ENCODE measurements around the gene ANKRD10.

DNA sequence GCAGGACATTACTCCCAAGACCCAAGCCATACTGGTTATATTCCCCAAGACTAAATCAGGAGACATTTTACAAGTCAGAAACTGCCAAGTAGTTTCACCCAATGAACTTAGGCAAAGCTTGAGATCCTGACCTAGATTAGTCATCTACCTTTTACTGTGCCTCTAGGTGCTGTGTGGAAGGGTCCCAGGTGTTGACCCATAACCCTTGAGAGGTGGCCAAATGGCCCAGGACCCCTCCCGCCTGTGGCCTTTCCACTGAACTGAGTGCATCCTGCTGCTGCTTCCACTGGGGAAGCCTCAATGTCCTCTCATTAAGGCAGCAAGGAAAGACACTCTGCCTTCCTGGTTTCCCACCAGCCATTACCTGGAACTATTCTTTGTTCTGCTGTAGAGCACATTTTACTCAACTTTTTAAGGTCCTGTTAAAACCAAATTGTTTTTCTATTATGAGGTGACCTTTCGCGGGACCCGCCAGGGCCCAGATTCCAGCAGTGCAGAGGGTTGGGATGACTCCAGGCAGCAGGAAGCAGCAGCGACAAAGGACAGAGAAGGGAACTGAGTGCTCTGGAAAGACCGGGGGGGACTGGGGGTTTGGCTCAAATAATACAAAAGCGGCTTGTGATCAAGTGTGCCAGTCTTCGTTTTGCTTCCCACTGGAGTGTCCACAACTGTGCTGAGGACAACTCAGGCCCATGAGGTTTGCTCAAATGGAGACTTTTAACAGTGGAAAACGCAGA is 27.1 kb downstream of the ANKRD10 start:
- TF ChIP-seq, protein P1, sequence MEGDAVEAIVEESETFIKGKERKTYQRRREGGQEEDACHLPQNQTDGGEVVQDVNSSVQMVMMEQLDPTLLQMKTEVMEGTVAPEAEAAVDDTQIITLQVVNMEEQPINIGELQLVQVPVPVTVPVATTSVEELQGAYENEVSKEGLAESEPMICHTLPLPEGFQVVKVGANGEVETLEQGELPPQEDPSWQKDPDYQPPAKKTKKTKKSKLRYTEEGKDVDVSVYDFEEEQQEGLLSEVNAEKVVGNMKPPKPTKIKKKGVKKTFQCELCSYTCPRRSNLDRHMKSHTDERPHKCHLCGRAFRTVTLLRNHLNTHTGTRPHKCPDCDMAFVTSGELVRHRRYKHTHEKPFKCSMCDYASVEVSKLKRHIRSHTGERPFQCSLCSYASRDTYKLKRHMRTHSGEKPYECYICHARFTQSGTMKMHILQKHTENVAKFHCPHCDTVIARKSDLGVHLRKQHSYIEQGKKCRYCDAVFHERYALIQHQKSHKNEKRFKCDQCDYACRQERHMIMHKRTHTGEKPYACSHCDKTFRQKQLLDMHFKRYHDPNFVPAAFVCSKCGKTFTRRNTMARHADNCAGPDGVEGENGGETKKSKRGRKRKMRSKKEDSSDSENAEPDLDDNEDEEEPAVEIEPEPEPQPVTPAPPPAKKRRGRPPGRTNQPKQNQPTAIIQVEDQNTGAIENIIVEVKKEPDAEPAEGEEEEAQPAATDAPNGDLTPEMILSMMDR (IDR thresholded peaks at IDR 0.05 in 4 of 5, conservative IDR thresholded peaks at IDR 0.05 in 1 of 5) = no peak
- no peak for TF ChIP-seq POLR2A (IDR thresholded peaks at IDR 0.05)
